Muscle layer of duodenum (tissue), 2 donors: ENCODE data around the gene NNT.

ENCODE experiments used
- H3K27ac ChIP-seq: one replicate; pipeline ENCODE4 v1.7.0; 2013; ENCODE audit warnings: mild to moderate bottlenecking, low read length
- H3K27me3 ChIP-seq: one replicate; pipeline ENCODE4 v1.7.0; 2013; ENCODE audit warnings: low read depth, mild to moderate bottlenecking, control low read depth, low read length
- H3K36me3 ChIP-seq, 2 donors: one replicate each; pipeline ENCODE4 v1.7.0; 2013; ENCODE audit warnings: low read length in 2 of 2, control low read depth in 1 of 2, mild to moderate bottlenecking in 1 of 2; ENCODE audit not compliant: insufficient read depth in 2 of 2, control insufficient read depth in 1 of 2
- H3K4me1 ChIP-seq, 2 donors: one replicate each; pipeline ENCODE4 v1.7.0; 2013; ENCODE audit warnings: low read length in 2 of 2, mild to moderate bottlenecking in 2 of 2, control low read depth in 1 of 2, moderate library complexity in 1 of 2; ENCODE audit not compliant: insufficient read depth in 2 of 2, control insufficient read depth in 1 of 2
- H3K4me3 ChIP-seq, 2 donors: one replicate each; pipeline ENCODE4 v1.7.0; 2013; ENCODE audit warnings: low read length in 2 of 2, low read depth in 1 of 2, mild to moderate bottlenecking in 1 of 2
- H3K9me3 ChIP-seq, 2 donors: one replicate each; pipeline ENCODE4 v1.7.0; 2013; ENCODE audit warnings: low read length in 2 of 2, control low read depth in 1 of 2, mild to moderate bottlenecking in 1 of 2; ENCODE audit not compliant: control insufficient read depth in 1 of 2
- donor health status: healthy.

NNT gene

GRCh38 chr5:43635374-43635773 lies 32.4 kb downstream of the NNT start:
- peaks cover 0 to 10% of the 10 kb centered on the region in 2 donors for H3K4me1 ChIP-seq

GRCh38 chr5:43636076-43636475 lies 33.1 kb downstream of the NNT start:
- no peaks in the 10 kb centered on the region for H3K9me3 ChIP-seq
- no peaks in the 10 kb centered on the region for H3K27me3 ChIP-seq
- H3K27ac ChIP-seq: no peak overlapping the region
- peaks cover 0 to 7% of the 10 kb centered on the region in 2 donors for H3K4me1 ChIP-seq
- peaks cover 4 to 18% of the 10 kb centered on the region in 2 donors for H3K36me3 ChIP-seq
- H3K4me3 ChIP-seq: no peak overlapping the region

More at GRCh38 chr5:43635374-43635773, 32.4 kb downstream of the NNT start:
- H3K4me3 ChIP-seq: no peak overlapping the region
- H3K36me3 ChIP-seq: peaks cover 4 to 22% of the 10 kb centered on the region in 2 donors
- no peak overlapping the region for H3K27ac ChIP-seq
- H3K27me3 ChIP-seq: no peaks in the 10 kb centered on the region
- no peaks in the 10 kb centered on the region for H3K9me3 ChIP-seq

- Histone ChIP-seq H3K4me3 (no peak overlapping the region), H3K9me3 (no peaks in the 10 kb centered on the region), H3K36me3 (peaks cover 4 to 18% of the 10 kb centered on the region in 2 donors), H3K4me1 (peaks cover 0 to 6% of the 10 kb centered on the region in 2 donors), H3K27ac (no peak overlapping the region), H3K27me3 (no peaks in the 10 kb centered on the region)
Measured at GRCh38 chr5:43637416-43637815, 34.4 kb downstream of the NNT start.

- Histone ChIP-seq H3K27ac (no peak overlapping the region), H3K27me3 (no peaks in the 10 kb centered on the region), H3K4me3 (no peak overlapping the region), H3K9me3 (no peaks in the 10 kb centered on the region), H3K36me3 (peaks cover 4 to 13% of the 10 kb centered on the region in 2 donors), H3K4me1 (peaks cover 0 to 6% of the 10 kb centered on the region in 2 donors)
Measured at GRCh38 chr5:43638107-43638506, 35.1 kb downstream of the NNT start.

- H3K4me3 ChIP-seq: no peak overlapping the region
- no peak overlapping the region for H3K27ac ChIP-seq
- peaks cover 0 to 6% of the 10 kb centered on the region in 2 donors for H3K4me1 ChIP-seq
- no peaks in the 10 kb centered on the region for H3K27me3 ChIP-seq
- H3K9me3 ChIP-seq: no peaks in the 10 kb centered on the region
- peaks cover 4 to 9% of the 10 kb centered on the region in 2 donors for H3K36me3 ChIP-seq
Measured at GRCh38 chr5:43638546-43638945, 35.6 kb downstream of the NNT start.

- Histone ChIP-seq H3K27ac (no peak overlapping the region), H3K36me3 (peaks cover 4 to 9% of the 10 kb centered on the region in 2 donors), H3K9me3 (no peaks in the 10 kb centered on the region), H3K27me3 (no peaks in the 10 kb centered on the region), H3K4me1 (peaks cover 0 to 6% of the 10 kb centered on the region in 2 donors), H3K4me3 (no peak overlapping the region)
Measured at GRCh38 chr5:43639566-43639965, 36.6 kb downstream of the NNT start.

- Histone ChIP-seq H3K4me3 (no peak overlapping the region), H3K27me3 (no peaks in the 10 kb centered on the region), H3K27ac (no peak overlapping the region), H3K9me3 (no peaks in the 10 kb centered on the region), H3K4me1 (peaks cover 0 to 6% of the 10 kb centered on the region in 2 donors), H3K36me3 (peaks cover 3 to 4% of the 10 kb centered on the region in 2 donors)
Measured at GRCh38 chr5:43642428-43642827, 39.4 kb downstream of the NNT start.

- H3K4me1 ChIP-seq: peaks cover 0 to 6% of the 10 kb centered on the region in 2 donors
- H3K36me3 ChIP-seq: peaks cover 4 to 7% of the 10 kb centered on the region in 2 donors
- no peak overlapping the region for H3K4me3 ChIP-seq
- H3K27ac ChIP-seq: no peak overlapping the region
- no peaks in the 10 kb centered on the region for H3K9me3 ChIP-seq
- no peaks in the 10 kb centered on the region for H3K27me3 ChIP-seq
Measured at GRCh38 chr5:43643327-43643726, 40.3 kb downstream of the NNT start.

GRCh38 chr5:43643750-43644149 lies 40.8 kb downstream of the NNT start:
- Histone ChIP-seq H3K27ac (no peak overlapping the region), H3K27me3 (no peaks in the 10 kb centered on the region), H3K4me3 (no peak overlapping the region), H3K36me3 (peaks cover 5 to 11% of the 10 kb centered on the region in 2 donors), H3K9me3 (no peaks in the 10 kb centered on the region), H3K4me1 (peaks cover 0 to 6% of the 10 kb centered on the region in 2 donors)

GRCh38 chr5:43646992-43647391 lies 44.0 kb downstream of the NNT start:
- no peak overlapping the region for H3K4me3 ChIP-seq
- H3K27ac ChIP-seq: no peak overlapping the region
- no peaks in the 10 kb centered on the region for H3K9me3 ChIP-seq
- H3K36me3 ChIP-seq: peaks cover 30 to 31% of the 10 kb centered on the region in 2 donors
- H3K27me3 ChIP-seq: no peaks in the 10 kb centered on the region
- H3K4me1 ChIP-seq: peaks cover 0 to 2% of the 10 kb centered on the region in 2 donors

GRCh38 chr5:43647789-43648188 lies 44.8 kb downstream of the NNT start:
- H3K4me1 ChIP-seq: no peaks in the 10 kb centered on the region
- no peak overlapping the region for H3K4me3 ChIP-seq
- peaks cover 36% of the 10 kb centered on the region in 2 donors for H3K36me3 ChIP-seq
- H3K9me3 ChIP-seq: no peaks in the 10 kb centered on the region
- H3K27ac ChIP-seq: no peak overlapping the region
- H3K27me3 ChIP-seq: no peaks in the 10 kb centered on the region

GRCh38 chr5:43648499-43649124 lies 45.6 kb downstream of the NNT start:
- no peaks in the 10 kb centered on the region for H3K4me1 ChIP-seq
- H3K27ac ChIP-seq: no peak overlapping the region
- no peak overlapping the region for H3K4me3 ChIP-seq
- no peaks in the 10 kb centered on the region for H3K9me3 ChIP-seq
- H3K27me3 ChIP-seq: no peaks in the 10 kb centered on the region
- peaks cover 36 to 40% of the 10 kb centered on the region in 2 donors for H3K36me3 ChIP-seq
